ENCODE measurements around the gene EFL1.

Gene EFL1

GRCh38 chr15:82081914-82082762 is 180.4 kb downstream of the EFL1 start:
- no peak for DNase-seq (ENCODE audit: low read depth in 2 of 2)

GRCh38 chr15:82080774-82081173 is 181.8 kb downstream of the EFL1 start:
- DNase-seq (ENCODE audit: low read depth in 2 of 2): no peak

All from stimulated activated CD4-positive, alpha-beta T cell treated with anti-CD3 and anti-CD28 coated beads, Interleukin-1b, Interleukin-23, amount 100 ng/mL, for 1 hour (primary cell).